IMR-90 (cell line): ENCODE data around the gene MECR. TPM values are rescaled to one million over a fixed set of nuclear protein-coding genes. Genes with fewer than 3 reads are reported as not detected.

Experiments used
- ATAC-seq: fragments of 200-7000 bp; cut with Tn5 transposase; 2 replicates; pipeline ENCODE4 v1.9.1; 2020; ENCODE audit warnings: low read depth, mild to moderate bottlenecking, moderate library complexity
- BruUV-seq: library from RNA; stranded (reverse); fragments of 400-500 nt; replicated peaks from 2 replicates; lab custom pipeline; 2021; lab: Mats Ljungman, UMichigan
- CTCF ChIA-PET: fragments of 300-600 bp; formaldehyde crosslinking; extraction: SDS; loops from one replicate; lab custom pipeline; 2021; ENCODE audit warnings: antibody characterized with exemption; lab: Yijun Ruan, JAX
- POLR2A ChIA-PET: fragments of 300-600 bp; sonication (Branson Sonifier 250); formaldehyde crosslinking; loops from one replicate; lab custom pipeline; 2022; ENCODE audit warnings: antibody characterized with exemption; ENCODE audit not compliant: unreplicated experiment; lab: Charles Lee
- DNase-seq: peaks from one replicate; pipeline ENCODE4 v3.0.0; 2013
- H2AFZ ChIP-seq: replicated peaks from 2 replicates; pipeline ENCODE3; 2013; ENCODE audit warnings: low read length, mild to moderate bottlenecking; ENCODE audit not compliant: poor library complexity
- H2AK5ac ChIP-seq: 2 replicates; pipeline ENCODE4 v1.6.1; 2013; ENCODE audit warnings: low read depth, low read length, inconsistent platforms
- H2AK9ac ChIP-seq: replicated peaks from 2 replicates; pipeline ENCODE3; 2013; ENCODE audit warnings: mild to moderate bottlenecking, low read depth, low read length, moderate library complexity; ENCODE audit not compliant: poor library complexity
- H2BK120ac ChIP-seq: 2 replicates; pipeline ENCODE4 v1.6.1; 2013; ENCODE audit warnings: low read depth, low read length, inconsistent platforms
- H2BK15ac ChIP-seq: 3 replicates; pipeline ENCODE4 v1.6.1; 2013; ENCODE audit warnings: low read depth, low read length, inconsistent platforms
- H2BK20ac ChIP-seq: 2 replicates; pipeline ENCODE4 v1.6.1; 2013; ENCODE audit warnings: low read depth, mild to moderate bottlenecking, inconsistent platforms, low read length, moderate library complexity
- H2BK5ac ChIP-seq: 2 replicates; pipeline ENCODE4 v1.6.1; 2013; ENCODE audit warnings: mild to moderate bottlenecking, low read depth, low read length, inconsistent platforms; ENCODE audit not compliant: poor library complexity, severe bottlenecking
- H3K14ac ChIP-seq: replicated peaks from 2 replicates; pipeline ENCODE4 v1.6.1; 2013; ENCODE audit warnings: low read depth, low read length, inconsistent platforms
- H3K18ac ChIP-seq: 2 replicates; pipeline ENCODE4 v1.6.1; 2013; ENCODE audit warnings: low read depth, low read length, control low read depth
- H3K23ac ChIP-seq: 2 replicates; pipeline ENCODE4 v1.6.1; 2013; ENCODE audit warnings: low read depth, low read length, inconsistent platforms
- H3K27ac ChIP-seq: 2 replicates; pipeline ENCODE4 v1.5.1; 2013; ENCODE audit warnings: mild to moderate bottlenecking, control low read depth, low read length; ENCODE audit not compliant: insufficient read depth
- H3K27me3 ChIP-seq: 2 replicates; pipeline ENCODE4 v1.6.1; 2013; ENCODE audit warnings: low read length; ENCODE audit not compliant: control insufficient read depth, insufficient read depth
- H3K36me3 ChIP-seq: 2 replicates; pipeline ENCODE4 v1.6.1; 2013; ENCODE audit warnings: low read length, mixed read lengths; ENCODE audit not compliant: control insufficient read depth, insufficient read depth
- H3K4ac ChIP-seq: 2 replicates; pipeline ENCODE4 v1.6.1; 2013; ENCODE audit warnings: low read depth, low read length, inconsistent platforms
- H3K4me1 ChIP-seq: 2 replicates; pipeline ENCODE4 v1.6.1; 2013; ENCODE audit warnings: low read length, mixed read lengths; ENCODE audit not compliant: control insufficient read depth, insufficient read depth
- H3K4me2 ChIP-seq: 2 replicates; pipeline ENCODE4 v1.6.1; 2013; ENCODE audit warnings: low read depth, mild to moderate bottlenecking, control low read depth, low read length, moderate library complexity
- H3K4me3 ChIP-seq: 2 replicates; pipeline ENCODE4 v1.5.1; 2013; ENCODE audit warnings: low read depth, mild to moderate bottlenecking, control low read depth, low read length, moderate library complexity; ENCODE audit not compliant: insufficient read depth
- H3K56ac ChIP-seq: 2 replicates; pipeline ENCODE4 v1.6.1; 2013; ENCODE audit warnings: low read length, inconsistent platforms; ENCODE audit not compliant: insufficient read depth; ENCODE audit errors: extremely low read depth
- H3K79me1 ChIP-seq, 2 experiments: 2 replicates each; pipeline ENCODE4 v1.6.1; 2013; ENCODE audit warnings: low read length in 2 of 2, inconsistent platforms in 1 of 2, low read depth in 1 of 2
- H3K9ac ChIP-seq: 2 replicates; pipeline ENCODE4 v1.6.1; 2013; ENCODE audit warnings: low read depth, low read length, control low read depth
- H3K9me1 ChIP-seq: 2 replicates; pipeline ENCODE4 v1.6.1; 2013; ENCODE audit warnings: low read length, inconsistent platforms; ENCODE audit not compliant: insufficient read depth
- H3K9me3 ChIP-seq: 2 replicates; pipeline ENCODE4 v1.6.1; 2013; ENCODE audit warnings: low read length; ENCODE audit not compliant: control insufficient read depth, insufficient read depth
- H4K20me1 ChIP-seq: 2 replicates; pipeline ENCODE4 v1.6.1; 2013; ENCODE audit warnings: low read length, inconsistent platforms; ENCODE audit not compliant: insufficient read depth
- H4K5ac ChIP-seq: 2 replicates; pipeline ENCODE4 v1.6.1; 2013; ENCODE audit warnings: mild to moderate bottlenecking, low read depth, low read length, control low read depth
- H4K8ac ChIP-seq, 2 experiments: 2 replicates each; pipeline ENCODE4 v1.6.1; 2013; ENCODE audit warnings: low read depth in 2 of 2, low read length in 2 of 2, control low read depth in 1 of 2, inconsistent platforms in 1 of 2
- H4K91ac ChIP-seq: 2 replicates; pipeline ENCODE4 v1.6.1; 2013; ENCODE audit warnings: low read depth, low read length, inconsistent platforms; ENCODE audit not compliant: insufficient read depth
- BHLHE40 ChIP-seq: fragments of 150-350 bp; IDR thresholded peaks from 2 replicates; pipeline ENCODE4 v1.6.1; 2016; ENCODE audit warnings: mild to moderate bottlenecking, low read depth, low read length
- CEBPB ChIP-seq: IDR thresholded peaks from 2 replicates; pipeline ENCODE4 v1.6.1; 2012; ENCODE audit warnings: low read depth, low read length, improper control_type of control experiment
- CHD1 ChIP-seq: IDR thresholded peaks from 2 replicates; pipeline ENCODE4 v1.6.1; 2012; ENCODE audit warnings: low read depth, low read length, improper control_type of control experiment
- CTCF ChIP-seq: conservative IDR thresholded peaks from 2 replicates; pipeline ENCODE4 v1.5.1; 2012; ENCODE audit warnings: mild to moderate bottlenecking, low read depth, low read length, improper control_type of control experiment
- ELK1 ChIP-seq: fragments of 150-350 bp; IDR thresholded peaks from 2 replicates; pipeline ENCODE4 v1.6.1; 2016; ENCODE audit warnings: low read depth, mild to moderate bottlenecking, low read length, moderate library complexity, borderline replicate concordance
- FOS ChIP-seq: fragments of 150-350 bp; IDR thresholded peaks from 2 replicates; pipeline ENCODE4 v1.6.1; 2016; ENCODE audit warnings: low read depth, low read length
- MAFK ChIP-seq: IDR thresholded peaks from 2 replicates; pipeline ENCODE4 v1.6.1; 2012; ENCODE audit warnings: low read depth, low read length, improper control_type of control experiment
- MXI1 ChIP-seq: IDR thresholded peaks from 2 replicates; pipeline ENCODE4 v1.6.1; 2012; ENCODE audit warnings: low read depth, mild to moderate bottlenecking, low read length, moderate library complexity, borderline replicate concordance
- NFE2L2 ChIP-seq: fragments of 150-350 bp; IDR thresholded peaks from 2 replicates; pipeline ENCODE4 v1.6.1; 2016; ENCODE audit warnings: low read depth, mild to moderate bottlenecking, low read length
- POLR2A ChIP-seq: IDR thresholded peaks from 2 replicates; pipeline ENCODE4 v1.6.1; 2012; ENCODE audit warnings: mild to moderate bottlenecking, low read depth, low read length
- RAD21 ChIP-seq: IDR thresholded peaks from 2 replicates; pipeline ENCODE4 v1.6.1; 2012; ENCODE audit warnings: low read length, improper control_type of control experiment
- RCOR1 ChIP-seq: IDR thresholded peaks from 2 replicates; pipeline ENCODE4 v1.6.1; 2012; ENCODE audit warnings: mild to moderate bottlenecking, low read length, improper control_type of control experiment; ENCODE audit not compliant: insufficient replicate concordance
- RFX5 ChIP-seq: IDR thresholded peaks from 2 replicates; pipeline ENCODE4 v1.8.0; 2012; ENCODE audit warnings: low read depth, mild to moderate bottlenecking, low read length, moderate library complexity
- SMC3 ChIP-seq: fragments of 150-350 bp; IDR thresholded peaks from 2 replicates; pipeline ENCODE4 v1.6.1; 2016; ENCODE audit warnings: low read depth, mild to moderate bottlenecking, antibody characterized with exemption, low read length, moderate library complexity
- WGBS, 2 experiments: methylation state at CpG; one replicate each; pipeline versions ENCODE4 v1.1.5 to v1.1.7; 2013; ENCODE audit warnings: missing lambda C conversion rate in 2 of 2; ENCODE audit not compliant: insufficient read length in 1 of 2; ENCODE audit errors: extremely low coverage in 2 of 2; 5-methylcytosine and 5-hydroxymethylcytosine counted together
- dilution Hi-C: fragments of 300-500 bp; cut with HindIII; formaldehyde crosslinking; loops from one replicate; pipeline ENCODE4 v1.14.3; 2018; ENCODE audit warnings: low sequenced_read_pairs; ENCODE audit not compliant: unreplicated experiment
- in situ Hi-C: fragments of 300-500 bp; cut with MboI; formaldehyde crosslinking; loops from 3 replicates; pipeline ENCODE4 v1.14.3; 2019; ENCODE audit warnings: low sequenced_read_pairs, inconsistent platforms, mixed read lengths
- intact Hi-C: fragments of 100-400 bp; cut with micrococcal nuclease; formaldehyde crosslinking; loops from 2 replicates; pipeline ENCODE4 v1.10.0; 2022
- polyA plus RNA-seq, 3 experiments: library from polyadenylated mRNA; depleted of rRNA; stranded (reverse); fragments of >200 nt; gene quantifications; 2 replicates each; pipeline ENCODE4 v1.2.3, GENCODE V29; 2012; ENCODE audit warnings: low replicate concordance in 1 of 3
- total RNA-seq: library from RNA; depleted of rRNA; stranded (reverse); fragments of >200 nt; gene quantifications from 2 replicates; pipeline ENCODE4 v1.2.3, GENCODE V29; 2012
- TF ChIP-seq, protein P1 (sequence below): fragments of 150-350 bp; IDR thresholded peaks from 2 replicates; pipeline ENCODE4 v1.6.1; 2017; ENCODE audit warnings: mild to moderate bottlenecking, antibody characterized with exemption, low read length, low read depth

The MECR gene
- total and polyA plus RNA-seq, 2 of the 4 experiments (the other 2 are of a cell fraction), result 20.3 to 24.8 TPM

GRCh38 chr1:29253180-29253579 lies 22.4 kb upstream of the MECR start:
- Histone ChIP-seq H3K4ac (no peak overlapping the region), H3K56ac (no peak overlapping the region), H2BK5ac (no peak overlapping the region), H4K5ac (no peak overlapping the region), H3K27ac (no peak overlapping the region), H3K4me2 (no peak overlapping the region), H2AFZ (no peak overlapping the region), H3K23ac (no peak overlapping the region), H3K4me1 (peaks cover 13% of the 10 kb centered on the region), H4K91ac (no peak overlapping the region), H2BK20ac (no peak overlapping the region), H3K9me1 (peaks cover 11% of the 10 kb centered on the region), H2BK15ac (no peak overlapping the region), H2AK5ac (no peak overlapping the region), H3K9me3 (no peaks in the 10 kb centered on the region), H3K36me3 (no peaks in the 10 kb centered on the region), H3K27me3 (no peaks in the 10 kb centered on the region), H4K8ac (no peak overlapping the region), H3K4me3 (no peak overlapping the region), H2AK9ac (no peak overlapping the region), H2BK120ac (no peak overlapping the region), H3K18ac (no peak overlapping the region), H3K9ac (no peak overlapping the region), H3K79me1 (no peaks in the 10 kb centered on the region; a peak in 1 of 4 replicates), H4K20me1 (no peaks in the 10 kb centered on the region; the same call in 1 of the 2 replicates), H3K14ac (no peak overlapping the region)
- CTCF ChIA-PET, result no interaction called here
- dilution Hi-C loops (no loop called here), intact Hi-C loops (no loop called here), in situ Hi-C loops (no loop called here)
- no TSS peak for BruUV-seq
- no peak for TF ChIP-seq POLR2A
- no peak for TF ChIP-seq RAD21
- TF ChIP-seq ELK1, result no peak
- no peak for TF ChIP-seq RCOR1
- TF ChIP-seq, protein P1, sequence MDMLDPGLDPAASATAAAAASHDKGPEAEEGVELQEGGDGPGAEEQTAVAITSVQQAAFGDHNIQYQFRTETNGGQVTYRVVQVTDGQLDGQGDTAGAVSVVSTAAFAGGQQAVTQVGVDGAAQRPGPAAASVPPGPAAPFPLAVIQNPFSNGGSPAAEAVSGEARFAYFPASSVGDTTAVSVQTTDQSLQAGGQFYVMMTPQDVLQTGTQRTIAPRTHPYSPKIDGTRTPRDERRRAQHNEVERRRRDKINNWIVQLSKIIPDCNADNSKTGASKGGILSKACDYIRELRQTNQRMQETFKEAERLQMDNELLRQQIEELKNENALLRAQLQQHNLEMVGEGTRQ, result no peak
- no peak for TF ChIP-seq MAFK
- no peak for TF ChIP-seq FOS
- no peak for TF ChIP-seq CTCF
- TF ChIP-seq RFX5, result no peak
- no peak for TF ChIP-seq CEBPB
- no peak for TF ChIP-seq CHD1
- TF ChIP-seq BHLHE40, result no peak
- TF ChIP-seq MXI1, result no peak
- no peak for TF ChIP-seq SMC3
- no peak for TF ChIP-seq NFE2L2
- DNase-seq (no peak), ATAC-seq (no peak)
- WGBS, 2 experiments, result 93% methylated on average over 3 of the region's 3 CpGs; no CpG with 5 or more reads in 1 of the 2 experiments
- POLR2A ChIA-PET, result no interaction called here
